Panc1 (cell line): ENCODE measurements around the gene GRIN3B.

ENCODE experiments used
- CTCF ChIP-seq: fragments of 450-650 bp; IDR thresholded peaks from 2 replicates; pipeline ENCODE4 v1.5.1; 2017; ENCODE audit warnings: mild to moderate bottlenecking
- POLR2AphosphoS5 ChIP-seq: IDR thresholded peaks from 2 replicates; pipeline ENCODE4 v1.6.1; 2012; ENCODE audit warnings: mild to moderate bottlenecking, low read depth, low read length, moderate library complexity
- REST ChIP-seq, 2 experiments: IDR thresholded peaks; 2 replicates each; pipeline ENCODE4 v1.6.1; 2011 to 2012; ENCODE audit warnings: low read depth in 2 of 2, control low read depth in 1 of 2, low read length in 1 of 2, mild to moderate bottlenecking in 1 of 2, moderate library complexity in 1 of 2; ENCODE audit not compliant: insufficient read depth in 1 of 2

- no peak for TF ChIP-seq REST (IDR thresholded peaks at IDR 0.05; ENCODE audit: insufficient read depth in 1 of 2, low read depth in 2 of 2, low read length in 1 of 2)
- TF ChIP-seq CTCF: no peak
- TF ChIP-seq POLR2AphosphoS5: no peak
These were observed 12.1 kb upstream of the GRIN3B start for GRCh38 chr19:988081-988480.
